Stomach (tissue), 4 donors: ENCODE measurements around the gene FRMPD4.

Experiments
- CTCF ChIP-seq, 7 experiments: fragments of 450-650 bp in 4 of 7; fragments of 200-600 bp in 3 of 7; sonication (generic) in 3 of 7; IDR thresholded peaks; one replicate each; pipeline ENCODE4 v1.5.1; 2016 to 2019; ENCODE audit warnings: antibody characterized with exemption in 7 of 7, control low read depth in 2 of 7, mild to moderate bottlenecking in 1 of 7
- POLR2A ChIP-seq, 4 donors: fragments of 450-650 bp; IDR thresholded peaks; one replicate each; pipeline ENCODE4 v1.6.1; 2016; ENCODE audit warnings: antibody characterized with exemption in 4 of 4, control low read depth in 2 of 4, mild to moderate bottlenecking in 1 of 4, moderate library complexity in 1 of 4

- TF ChIP-seq POLR2A (IDR thresholded peaks at IDR 0.05) = no peak
- no peak for TF ChIP-seq CTCF (IDR thresholded peaks at IDR 0.05)
These were observed 582.8 kb downstream of the FRMPD4 start for GRCh38 chrX:12721042-12721441.
